GM21619 (cell line): ENCODE data around the gene PPARD.

Source experiments
- ATAC-seq: cut with Tn5 transposase; IDR thresholded peaks from one replicate; pipeline ENCODE4 v1.9.1; 2021; ENCODE audit not compliant: unreplicated experiment

The PPARD gene

DNA sequence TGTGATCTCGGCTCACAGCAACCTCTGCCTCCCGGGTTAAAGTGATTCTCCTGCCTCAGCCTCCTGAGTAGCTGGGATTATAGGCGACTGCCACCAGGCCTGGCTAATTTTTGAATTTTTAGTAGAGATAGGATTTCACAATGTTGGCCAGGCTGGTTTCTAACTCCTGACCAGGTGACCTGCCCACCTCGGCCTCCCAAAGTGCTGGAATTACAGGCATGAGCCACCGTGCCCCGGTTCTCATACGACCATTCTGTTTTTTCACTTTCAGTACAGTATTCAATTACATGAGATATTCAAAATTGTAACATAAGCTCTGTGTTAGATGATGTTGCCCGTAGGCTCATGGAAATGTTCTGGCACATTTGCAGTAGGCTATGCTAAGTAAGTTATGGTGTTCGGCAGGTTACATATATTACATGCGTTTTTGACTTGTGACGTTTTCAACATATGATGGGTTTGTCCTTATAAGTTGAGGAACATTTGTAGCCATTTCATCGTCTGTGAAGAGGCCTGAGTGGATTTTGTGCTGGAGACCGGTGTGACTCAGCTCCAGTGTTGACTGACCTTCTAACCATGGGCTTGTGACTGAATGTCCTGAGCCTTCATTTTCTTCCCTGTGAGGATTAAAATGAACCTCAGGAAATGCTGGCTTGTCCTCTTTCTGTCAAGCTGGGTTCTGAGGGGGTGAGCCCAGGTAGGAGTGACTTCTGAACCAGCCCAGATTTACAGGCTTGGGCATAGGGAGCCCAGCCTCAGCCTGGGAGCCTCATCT is 12.2 kb downstream of the PPARD start:
- ATAC-seq = no peak

DNA sequence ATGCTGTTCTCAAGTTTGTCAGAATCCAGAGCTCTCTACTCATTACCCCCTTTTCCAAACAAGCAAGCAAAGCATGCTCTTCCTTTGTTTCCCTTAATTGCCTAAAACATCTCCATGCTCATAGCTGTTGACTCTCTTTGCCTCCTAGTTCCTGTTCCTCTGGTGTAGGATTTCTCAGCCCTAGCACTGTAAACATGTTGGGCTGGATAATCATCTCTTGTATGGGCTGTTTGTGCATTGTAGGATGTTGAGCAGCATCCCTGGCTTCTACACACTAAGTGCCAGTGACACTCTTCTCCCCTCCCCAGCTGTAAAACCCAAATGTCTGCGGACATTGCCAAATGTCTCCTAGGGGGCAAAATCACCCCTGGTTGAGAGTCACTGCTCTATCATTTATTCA is 14.0 kb downstream of the PPARD start:
- ATAC-seq = no peak

DNA sequence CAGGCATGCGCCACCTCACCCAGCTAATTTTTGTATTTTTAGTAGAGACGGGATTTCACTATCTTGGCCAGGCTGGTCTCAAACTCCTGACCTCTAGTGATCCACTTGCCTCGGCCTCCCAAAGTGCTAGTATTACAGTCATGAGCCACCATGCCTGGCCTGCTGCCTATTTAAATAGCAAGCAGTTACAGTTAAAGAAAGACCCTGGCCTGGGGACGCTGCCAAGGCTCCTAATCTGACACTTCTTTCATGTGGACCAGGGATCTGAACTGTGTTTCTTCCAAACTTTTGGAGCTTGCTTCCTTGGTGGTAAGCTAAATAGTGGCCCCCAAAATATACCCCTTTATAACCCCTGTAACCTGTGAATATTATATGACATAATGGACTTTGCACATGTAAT is 15.3 kb downstream of the PPARD start:
- ATAC-seq = no peak

DNA sequence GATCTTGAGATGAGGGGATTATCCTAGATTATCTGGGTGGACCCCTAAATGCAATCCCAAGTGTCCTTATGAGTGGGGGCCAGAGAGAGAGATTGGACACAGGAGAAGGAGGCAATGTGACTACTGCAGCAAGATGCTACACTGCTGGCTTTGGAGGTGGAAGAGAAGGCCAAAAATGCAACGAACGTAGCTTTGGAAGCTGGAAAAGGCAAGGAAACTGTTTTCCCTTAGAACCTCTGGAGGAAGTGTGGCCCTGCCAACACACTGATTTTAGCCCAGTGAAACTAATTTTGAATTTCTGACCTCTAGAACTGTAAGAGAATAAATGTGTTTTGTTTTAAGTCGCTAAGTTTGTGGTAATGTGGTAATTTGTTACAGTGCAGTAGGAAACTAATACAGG is 15.7 kb downstream of the PPARD start:
- ATAC-seq = no peak

DNA sequence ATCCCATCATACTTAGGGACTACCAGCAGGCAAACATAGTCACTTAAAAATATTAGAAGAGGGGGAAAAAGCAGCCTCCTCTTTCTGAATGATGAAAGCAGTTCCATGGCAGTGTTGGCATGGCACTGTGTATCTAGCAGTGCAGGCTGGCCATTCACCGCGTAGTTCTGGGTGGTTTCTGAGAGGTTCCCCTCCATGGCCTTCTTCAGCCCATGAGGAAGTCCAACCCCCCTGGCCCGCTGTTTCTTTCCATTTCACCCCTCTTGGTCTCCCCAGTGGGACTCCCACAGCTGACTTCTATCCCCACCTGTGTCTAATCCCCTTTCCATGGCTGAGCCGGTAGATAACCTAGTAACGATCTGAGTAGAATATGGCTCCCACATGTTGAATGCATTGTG is 17.0 kb downstream of the PPARD start:
- no peak for ATAC-seq

- no peak for ATAC-seq
Measured at GRCh38 chr6:35359744-35360348, 17.5 kb downstream of the PPARD start.

DNA sequence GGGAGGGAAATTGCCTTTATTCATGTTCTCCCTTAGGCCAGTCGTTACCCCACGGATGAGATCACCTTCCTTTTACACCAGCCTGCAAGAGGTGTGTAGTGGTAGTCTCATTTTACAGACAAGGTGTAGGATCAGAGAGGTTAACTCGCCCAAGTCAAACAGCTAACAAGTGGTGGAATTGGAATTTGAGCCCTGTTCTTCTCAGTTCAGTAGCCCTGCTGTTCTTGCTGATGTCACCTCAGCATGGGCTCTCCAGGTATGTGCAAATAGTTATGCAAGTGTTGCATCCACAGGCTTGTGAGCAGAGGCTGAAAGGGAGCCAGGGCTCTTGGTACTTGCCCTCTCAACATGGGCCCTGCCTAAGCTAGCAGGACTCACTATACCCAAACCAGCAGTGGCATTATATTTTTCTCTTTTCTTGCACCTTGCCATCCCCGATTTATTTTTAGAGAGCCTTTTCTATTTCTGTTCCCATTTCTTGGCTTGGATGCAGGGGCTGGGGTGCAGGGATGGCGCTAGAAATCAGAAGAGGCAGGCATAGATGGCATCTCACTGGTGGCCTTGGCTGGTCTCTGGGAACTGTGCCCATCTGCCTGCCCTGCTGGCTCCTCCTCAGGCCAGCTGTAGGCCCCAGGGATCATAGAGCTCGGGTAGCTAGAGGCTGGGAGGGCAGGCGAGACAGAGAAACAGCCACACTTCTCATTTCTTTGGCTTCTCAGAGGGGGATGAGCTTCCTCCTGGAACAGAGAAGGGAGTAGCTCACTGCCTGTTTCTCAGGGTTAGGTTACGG is 18.2 kb downstream of the PPARD start:
- ATAC-seq = no peak

- ATAC-seq = no peak
Measured at GRCh38 chr6:35362200-35362599, 19.8 kb downstream of the PPARD start.

DNA sequence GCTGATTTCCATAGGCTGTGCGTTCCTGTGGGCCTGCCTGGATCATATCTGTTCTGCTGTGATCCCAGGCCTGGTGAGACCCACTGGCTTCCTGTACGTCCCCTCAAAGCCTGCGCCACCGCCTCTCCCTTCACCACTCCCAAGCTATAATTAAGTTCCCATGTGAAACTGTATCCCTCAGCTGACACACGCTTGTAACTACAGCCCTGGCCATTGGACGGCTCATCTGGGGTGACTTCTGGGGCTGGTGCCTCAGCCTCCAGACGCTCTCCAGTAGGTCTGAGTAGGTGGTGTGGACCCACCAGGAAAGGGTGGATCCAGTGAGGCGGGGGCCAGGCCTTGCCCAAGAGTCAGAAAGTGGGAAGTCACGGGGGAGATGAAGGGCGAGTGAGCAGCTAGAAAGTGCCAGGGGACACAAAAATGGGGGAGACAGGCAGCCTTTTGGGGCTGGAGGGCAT is 21.0 kb downstream of the PPARD start:
- no peak for ATAC-seq

DNA sequence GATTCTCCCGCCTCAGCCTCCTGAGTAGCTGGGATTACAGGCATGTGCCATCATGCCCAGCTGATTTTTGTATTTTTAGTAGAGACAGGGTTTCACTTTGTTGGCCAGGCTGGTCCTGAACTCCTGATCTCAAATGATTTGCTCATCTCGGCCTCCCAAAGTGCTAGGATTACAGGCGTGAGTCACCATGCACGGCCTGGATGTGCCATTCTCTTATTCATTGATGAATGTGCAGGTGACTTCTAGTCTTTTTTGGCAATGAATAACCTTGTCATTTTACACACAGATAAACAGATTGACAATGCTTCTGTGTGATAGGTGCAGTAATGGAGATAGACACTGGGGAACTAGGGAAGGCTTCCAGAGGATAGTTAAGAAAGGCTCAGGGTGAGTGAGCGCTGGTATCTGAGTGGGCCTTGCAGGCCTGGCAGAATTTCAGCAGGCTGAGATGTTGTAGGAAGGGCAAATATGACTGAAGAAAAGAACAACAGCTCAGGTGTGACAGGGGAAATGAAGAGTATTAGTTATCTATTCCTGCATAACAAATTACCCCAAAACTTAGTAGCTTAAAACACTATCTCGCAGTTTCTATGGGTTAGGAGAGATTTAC is 23.3 kb downstream of the PPARD start:
- no peak for ATAC-seq

- no peak for ATAC-seq
Measured at GRCh38 chr6:35366204-35366596, 23.8 kb downstream of the PPARD start.

DNA sequence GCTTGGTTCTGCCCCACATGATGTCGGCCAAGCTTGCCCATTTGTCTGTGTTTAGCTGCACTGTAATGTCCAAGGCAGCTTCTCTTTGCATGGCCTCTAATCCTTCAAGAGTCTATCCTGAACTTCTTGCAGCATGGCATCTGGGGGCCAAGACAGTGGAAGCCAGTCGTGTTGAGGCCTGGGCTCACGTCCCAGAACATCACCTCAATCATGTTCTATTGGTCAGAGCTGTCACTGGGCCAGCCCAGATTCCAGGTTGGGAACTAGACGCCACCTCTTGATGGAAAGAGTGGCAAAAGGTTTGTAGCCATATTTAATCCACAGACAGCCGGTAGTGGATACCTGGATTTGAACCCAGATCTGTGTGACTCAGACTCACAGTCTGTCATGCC is 25.3 kb downstream of the PPARD start:
- ATAC-seq = no peak

- no peak for ATAC-seq
Measured at GRCh38 chr6:35368038-35368887, 25.9 kb downstream of the PPARD start.

DNA sequence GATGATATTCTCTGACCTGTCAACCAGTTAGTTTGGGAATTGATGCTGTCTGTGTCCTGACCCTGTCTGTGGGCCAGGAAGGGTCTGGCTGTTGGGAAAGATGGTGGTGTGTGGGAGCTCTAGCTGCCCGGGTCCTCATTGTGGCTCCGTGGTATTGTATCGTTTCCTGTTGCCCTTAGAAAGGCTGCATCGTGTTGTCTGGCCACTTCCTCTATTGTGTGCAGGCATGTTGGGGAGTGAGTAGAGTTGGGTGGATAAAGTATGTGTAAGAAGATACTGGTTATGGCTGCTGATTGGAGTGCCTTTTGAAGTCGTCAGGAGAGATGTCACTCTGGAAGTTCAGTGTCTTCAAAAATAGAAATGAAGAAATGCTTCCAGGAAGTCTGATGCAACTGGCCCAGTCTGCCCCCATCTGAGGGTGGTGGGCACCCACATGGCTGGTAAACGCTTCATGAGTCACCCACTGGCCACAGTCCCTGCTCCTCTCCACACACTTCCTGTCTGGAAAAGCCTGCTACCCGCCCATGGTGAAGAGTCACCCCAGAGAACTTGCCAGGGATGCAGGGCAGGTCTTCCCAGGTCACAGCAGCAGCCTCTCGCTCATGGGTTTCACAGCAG is 27.9 kb downstream of the PPARD start:
- peak; percentile 58 for ATAC-seq

- ATAC-seq = no peak
Measured at GRCh38 chr6:35370785-35371493, 28.6 kb downstream of the PPARD start.

- ATAC-seq = no peak
Measured at GRCh38 chr6:35371494-35372262, 29.3 kb downstream of the PPARD start.

DNA sequence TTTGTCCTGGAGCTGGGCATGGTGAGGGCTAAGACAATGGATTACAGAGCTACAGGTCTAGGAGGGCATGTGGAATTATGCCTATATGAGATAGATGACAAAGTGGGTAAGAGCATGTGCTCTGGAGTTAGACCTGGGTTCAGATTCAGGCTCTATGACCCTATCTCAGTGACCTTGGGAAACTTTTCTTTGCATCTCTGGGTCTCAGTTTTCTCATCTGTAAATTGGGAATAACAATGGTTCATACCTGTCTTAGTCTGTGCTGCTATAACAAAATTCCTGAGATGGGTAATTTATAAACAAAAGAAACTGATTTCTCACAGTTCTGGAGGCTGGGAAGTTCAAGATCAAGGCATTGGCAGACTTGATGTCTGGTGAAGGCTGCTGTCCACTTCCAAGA is 30.3 kb downstream of the PPARD start:
- no peak for ATAC-seq

- no peak for ATAC-seq
Measured at GRCh38 chr6:35376281-35376680, 33.9 kb downstream of the PPARD start.

DNA sequence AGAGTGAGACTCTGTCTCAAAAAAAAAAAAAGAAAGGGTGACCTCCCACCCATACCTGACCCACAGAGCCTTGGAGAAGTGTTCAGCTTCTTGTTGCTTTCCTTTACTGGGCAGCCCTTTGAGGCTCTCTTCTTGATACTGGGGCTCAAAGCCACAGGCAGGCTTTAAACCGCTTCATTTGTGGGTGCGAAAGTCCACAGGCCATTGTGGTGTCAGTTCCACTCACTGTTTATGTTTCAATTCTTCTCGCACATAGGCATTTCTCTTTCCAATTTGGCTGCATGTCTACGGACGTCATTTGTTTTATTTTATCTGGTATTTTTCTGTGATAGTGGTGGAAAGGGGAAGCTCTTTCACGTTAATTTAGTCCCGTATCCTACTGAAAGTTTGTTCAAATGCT is 34.6 kb downstream of the PPARD start:
- no peak for ATAC-seq
